Activated CD8-positive, alpha-beta memory T cell treated with anti-CD3 and anti-CD28 coated beads for 1 hour (primary cell): ENCODE data around the gene ZFP92.
A peak's percentile ranks its signal among the peaks of the same experiment; 100 is the strongest.
"Not testable (repeated sequence)": the region's sequence is repeated elsewhere in the genome, so short reads cannot be mapped to it uniquely, and the experiment has no call there.

Source experiments
- DNase-seq, 2 donors: peaks; one replicate each; pipeline ENCODE4 v3.0.0-alpha.2; 2020; ENCODE audit warnings: low read depth in 1 of 2; ENCODE audit errors: extremely low read depth in 1 of 2

Gene ZFP92

DNA sequence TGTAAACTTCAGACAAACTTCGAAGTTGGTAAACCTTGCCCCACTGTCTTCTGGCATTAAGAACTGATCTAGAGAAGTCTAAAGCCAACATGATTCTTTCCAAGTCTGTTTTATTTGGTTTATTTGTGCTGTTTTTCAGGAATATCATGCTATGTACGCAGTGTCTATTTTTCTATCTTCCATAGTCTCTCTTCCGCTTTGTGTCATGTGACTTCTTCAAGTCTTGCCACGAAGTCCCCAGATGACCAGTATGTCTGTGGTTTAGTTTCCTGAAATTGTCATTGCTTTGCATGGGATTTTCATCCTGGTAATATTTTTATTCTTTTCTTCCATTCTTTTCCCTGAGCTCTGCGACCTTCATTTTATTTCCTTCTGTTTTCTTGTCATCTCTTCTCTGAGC, 25.2 kb upstream of the ZFP92 start:
- DNase-seq, result no peak

DNA sequence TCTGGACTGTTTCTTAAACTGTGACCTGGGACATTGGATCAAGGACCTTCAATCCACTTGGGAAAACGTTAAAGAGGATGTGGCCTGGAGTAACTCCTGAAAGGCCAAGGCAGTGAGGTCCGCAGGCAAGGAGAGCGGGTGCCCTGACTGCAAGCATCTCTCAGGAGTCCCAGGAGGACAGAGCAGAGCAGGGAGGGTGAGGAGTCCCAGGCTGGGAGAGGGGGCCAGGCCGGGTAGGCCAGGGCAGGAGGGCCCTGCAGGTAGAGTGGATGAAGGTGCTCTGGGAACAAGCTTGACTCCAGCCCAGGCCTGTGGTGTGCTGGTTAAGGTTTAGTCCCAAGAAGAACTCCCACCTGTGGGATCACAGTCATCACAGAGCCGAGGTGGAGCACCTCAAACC, 23.9 kb upstream of the ZFP92 start:
- DNase-seq, result no peak

DNA sequence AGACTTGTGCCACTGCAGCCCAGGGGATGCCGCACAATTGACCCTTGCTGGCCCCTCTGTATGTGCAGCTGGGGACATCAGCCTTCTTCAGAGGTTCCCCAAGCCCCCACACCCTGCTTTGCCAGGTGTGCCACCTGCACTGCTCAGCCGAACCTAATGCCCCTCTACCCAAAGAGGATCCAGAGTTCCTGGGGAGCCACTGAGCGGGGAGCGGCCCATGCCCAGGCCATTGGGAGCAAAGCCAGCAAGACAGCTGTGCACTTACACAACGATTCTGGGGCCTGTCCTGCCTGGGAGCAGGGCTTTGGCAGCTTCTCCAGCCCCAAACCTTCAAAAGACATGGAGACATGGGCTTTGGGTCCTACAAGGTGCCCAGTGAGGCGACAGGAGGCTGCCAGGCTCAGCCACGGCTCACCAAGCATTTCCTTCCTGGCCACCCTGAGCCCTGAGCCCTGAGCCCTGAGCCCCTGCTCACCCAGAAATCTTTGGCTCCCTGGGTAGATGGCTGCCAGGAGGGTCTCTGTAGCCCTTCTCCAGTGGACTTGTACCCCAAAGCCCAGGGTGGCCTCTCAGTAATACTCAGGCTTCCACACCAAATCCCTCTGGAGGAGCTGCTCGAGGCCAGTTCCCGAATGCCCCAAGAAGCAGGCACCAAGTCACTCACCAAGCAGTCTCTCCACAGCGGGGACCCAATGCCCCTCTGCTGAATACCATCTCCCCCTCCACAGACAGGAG, 23.1 kb upstream of the ZFP92 start:
- DNase-seq, result no peak

DNA sequence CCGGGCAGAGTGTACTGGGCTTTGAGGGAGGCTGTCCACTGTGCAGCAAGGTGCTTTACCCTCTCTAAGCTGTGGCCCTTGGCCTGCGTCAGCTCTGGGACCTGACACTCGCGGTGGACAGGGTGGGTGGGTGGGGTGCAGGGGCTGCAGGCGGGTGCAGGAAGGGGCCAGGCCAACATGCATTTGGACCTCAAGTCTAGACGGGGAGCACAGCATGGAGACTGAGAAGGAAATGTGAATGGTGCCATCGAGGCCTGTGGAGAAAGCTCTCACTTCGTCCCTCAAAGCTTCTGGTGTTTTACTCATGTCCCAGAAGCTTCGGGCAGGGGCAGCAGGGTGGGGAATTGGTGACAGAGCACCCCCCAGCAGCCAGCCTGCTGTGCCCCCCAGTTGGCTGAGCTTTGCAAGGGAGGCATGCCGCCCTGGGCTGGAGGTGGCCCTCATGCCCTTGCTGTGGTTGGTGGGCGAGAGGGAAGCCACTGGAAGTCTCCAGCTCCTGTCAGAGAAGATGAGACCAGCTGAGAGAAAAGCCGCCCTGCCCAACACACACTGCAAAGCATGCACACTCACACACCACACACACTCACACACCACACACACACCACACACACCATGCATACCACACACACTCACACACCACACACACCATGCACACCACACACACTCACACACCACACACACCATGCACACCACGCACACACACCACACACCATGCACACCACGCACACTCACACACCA, 22.4 kb upstream of the ZFP92 start:
- no peak for DNase-seq

DNA sequence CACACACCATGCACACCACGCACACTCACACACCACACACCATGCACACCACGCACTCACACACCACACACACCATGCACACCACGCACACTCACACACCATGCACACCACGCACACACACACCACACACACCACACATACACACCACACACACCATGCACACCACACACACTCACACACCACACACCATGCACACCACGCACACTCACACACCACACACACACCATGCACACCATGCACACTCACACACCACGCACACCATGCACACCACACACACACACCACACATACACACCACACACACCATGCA, 21.9 kb upstream of the ZFP92 start:
- not testable (repeated sequence) for DNase-seq

DNA sequence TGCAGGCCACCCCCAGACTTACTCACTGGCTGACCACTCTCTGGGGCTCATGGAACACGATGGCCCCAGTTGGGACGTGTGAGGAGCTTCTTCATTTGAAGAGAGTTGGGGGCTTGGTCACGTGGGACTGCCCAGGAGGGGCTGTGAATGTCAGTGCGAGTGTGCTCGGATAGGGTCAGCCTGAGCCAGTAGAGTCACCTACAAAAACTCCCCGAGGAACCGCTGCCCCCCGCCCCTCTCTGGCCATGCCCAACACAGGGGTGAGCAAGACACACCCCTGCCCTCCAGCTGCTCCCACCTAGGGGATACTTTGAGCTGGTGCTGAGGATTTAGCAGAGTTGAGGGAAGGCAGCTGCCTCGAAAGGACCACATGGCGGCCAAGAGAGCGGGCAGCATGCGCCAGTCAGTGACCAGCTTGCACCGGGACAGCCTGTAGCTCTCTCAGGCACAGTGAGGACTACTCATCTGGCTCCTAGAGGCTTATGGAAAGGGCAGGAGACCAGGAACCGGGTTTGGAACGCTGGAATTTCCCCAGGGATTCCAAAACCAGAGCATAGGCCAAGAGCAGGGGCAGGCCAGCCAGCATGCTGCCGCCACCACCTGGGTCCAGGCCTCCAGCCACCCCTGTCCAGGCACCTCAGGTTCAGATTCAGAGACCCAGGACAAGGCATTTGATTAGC, 18.5 kb upstream of the ZFP92 start:
- DNase-seq, result no peak

DNA sequence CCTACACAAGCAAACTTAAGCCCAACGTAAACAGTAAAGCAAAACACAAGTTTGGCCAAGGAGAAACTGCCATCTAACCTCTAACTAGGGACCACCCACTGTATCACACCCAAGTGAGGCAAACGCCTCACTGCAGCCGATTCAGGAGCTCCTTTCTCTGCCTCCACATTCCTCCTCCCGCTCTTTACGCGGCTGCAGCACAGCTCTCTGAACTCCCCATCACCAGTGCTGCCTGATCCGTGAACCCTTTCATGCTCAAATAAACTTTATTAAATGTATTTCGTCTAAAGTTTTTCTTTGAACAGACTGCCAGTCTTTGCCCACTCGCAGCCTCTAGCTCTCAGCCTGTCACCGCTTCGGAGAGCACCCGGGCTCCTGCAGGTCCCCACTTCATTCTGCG, 16.7 kb upstream of the ZFP92 start:
- no peak for DNase-seq

DNA sequence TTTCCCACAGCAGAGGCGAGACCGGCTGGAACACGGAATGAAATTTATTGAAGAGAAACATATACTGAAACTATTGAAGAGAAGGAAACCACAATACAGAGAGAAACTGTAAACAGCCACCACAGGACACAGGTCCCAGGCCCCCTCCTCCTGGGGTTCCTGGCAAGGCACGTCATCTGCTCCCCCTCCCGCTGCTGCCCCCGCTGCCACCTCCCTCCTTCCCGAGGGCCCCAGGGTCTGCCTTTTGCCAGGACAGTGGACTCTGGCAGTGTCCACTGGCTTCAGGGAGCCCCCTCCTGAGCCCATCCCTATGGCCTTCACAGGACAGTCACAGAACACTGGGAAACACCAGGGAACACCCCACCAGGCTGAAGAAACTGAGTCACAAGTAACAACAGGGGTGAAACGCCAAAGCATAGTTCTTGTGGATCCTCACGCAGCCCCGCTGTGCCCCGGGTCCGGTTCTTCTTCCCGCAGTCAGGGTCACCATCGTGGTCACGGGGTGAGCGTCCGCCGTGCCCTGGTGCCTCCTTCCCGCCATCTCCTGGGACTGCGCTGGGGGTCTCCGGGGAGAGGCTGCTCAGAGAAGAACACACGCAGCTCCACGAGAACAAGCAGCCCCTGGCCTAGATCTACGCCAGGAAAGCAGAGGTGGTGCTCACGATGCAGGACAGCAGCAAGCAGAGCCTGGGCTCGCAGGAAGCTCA, 15.5 kb upstream of the ZFP92 start:
- no peak for DNase-seq

DNA sequence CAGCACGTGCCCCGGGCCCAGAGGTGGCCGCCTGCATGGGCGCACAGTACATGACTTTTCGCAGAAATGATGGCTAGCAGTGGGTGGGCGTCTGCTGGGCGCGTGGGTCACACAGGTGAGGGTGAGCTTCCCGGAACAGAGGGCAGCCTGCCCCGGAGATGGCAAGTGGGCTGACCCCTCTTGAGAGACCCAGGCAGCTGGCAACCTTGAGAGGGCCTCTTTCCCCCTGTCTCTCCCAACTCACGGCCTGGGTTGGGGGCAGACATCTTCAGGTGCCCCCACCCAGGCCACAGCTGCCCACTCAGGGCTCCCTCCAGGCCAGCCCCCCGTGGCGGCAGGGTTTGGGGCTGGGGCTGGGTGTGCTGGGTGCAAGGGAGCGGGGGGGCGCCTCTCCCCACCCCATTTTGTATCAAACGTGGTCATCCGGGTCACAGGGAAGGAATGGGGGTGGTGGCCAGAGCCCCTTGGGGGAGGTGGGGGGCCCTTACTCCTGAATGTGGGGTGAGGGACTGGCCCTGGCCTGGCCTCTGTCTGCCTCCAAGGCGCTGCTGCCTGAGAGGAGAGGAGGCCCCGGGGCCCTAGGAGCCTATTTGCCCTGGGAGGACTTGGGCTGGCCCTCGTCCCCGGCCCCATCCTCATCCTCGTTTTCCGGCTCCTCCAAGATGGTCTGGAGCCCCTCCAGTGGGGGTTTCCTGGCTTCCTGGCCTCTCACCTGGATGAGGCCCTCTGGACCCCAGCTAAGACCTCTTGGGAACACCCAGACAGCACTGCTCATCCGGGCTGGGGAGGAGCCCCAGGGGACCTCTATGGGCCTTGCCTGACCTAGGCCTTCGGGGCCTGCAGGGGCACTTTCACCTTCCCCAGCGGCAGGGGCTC, 14.7 kb upstream of the ZFP92 start:
- DNase-seq, result no peak

DNA sequence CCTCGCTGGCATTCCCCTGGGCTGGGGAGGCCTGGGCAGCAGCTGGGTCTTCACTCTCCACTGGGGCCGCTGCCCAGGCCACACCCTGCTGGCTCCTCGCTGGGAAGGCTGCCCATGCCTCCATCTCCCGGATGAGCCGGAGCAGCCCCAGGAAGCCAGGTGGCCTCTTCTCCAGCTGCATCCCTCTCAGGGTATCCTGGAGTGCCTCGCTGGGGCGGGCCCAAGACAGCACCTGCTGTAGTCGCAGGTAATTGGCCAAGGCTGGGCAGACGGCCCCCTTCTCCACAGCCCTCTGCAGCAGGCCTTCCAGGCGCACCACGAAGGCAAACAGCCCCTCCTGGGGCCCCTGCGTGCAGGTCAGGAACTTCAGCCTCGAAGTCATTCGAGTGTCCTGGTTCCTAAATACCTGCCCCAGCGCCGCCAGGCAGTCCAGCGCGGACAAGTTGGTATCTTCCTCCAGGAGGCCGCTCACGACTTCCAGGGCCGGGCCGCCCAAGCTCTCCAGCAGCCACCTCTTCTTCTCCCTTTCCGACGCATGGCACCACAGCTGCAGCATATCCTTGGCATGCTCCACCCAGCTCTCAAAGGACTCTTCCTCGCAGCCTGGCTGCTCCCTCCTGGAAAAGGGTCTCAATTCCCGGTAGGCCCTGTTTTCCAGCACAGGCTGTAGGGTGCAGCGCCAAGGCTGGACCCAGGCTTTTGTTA, 13.9 kb upstream of the ZFP92 start:
- DNase-seq, result no peak

DNA sequence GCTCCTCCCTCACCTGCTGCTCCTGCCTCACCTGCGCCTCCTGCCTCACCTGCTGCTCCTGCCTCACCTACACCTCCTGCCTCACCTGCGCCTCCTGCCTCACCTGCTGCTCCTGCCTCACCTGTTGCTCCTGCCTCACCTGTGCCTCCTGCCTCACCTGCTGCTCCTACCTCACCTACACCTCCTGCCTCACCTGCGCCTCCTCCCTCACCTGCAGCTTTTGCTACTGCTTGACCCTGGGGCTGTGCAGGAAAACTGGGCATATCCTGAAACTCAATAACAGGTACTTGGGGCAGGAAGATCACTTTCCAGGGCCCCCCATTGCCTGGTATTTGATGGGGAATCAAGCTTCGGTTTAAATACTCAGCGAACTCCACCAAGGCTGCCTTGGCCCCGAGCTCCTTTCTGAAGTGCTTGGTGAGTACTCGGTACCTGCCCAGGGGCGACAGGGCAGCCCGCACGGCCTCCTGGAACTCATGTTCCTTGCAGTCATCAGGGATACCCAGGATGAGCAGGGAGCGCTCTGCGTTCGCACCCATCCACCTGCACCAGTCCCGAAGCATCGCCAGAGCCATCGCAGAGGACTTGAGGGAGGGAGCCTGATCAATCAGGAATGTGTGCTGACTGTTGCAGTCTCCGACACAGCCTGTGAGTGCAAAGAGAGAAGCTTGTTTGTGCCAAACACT, 12.9 kb upstream of the ZFP92 start:
- no peak for DNase-seq

DNA sequence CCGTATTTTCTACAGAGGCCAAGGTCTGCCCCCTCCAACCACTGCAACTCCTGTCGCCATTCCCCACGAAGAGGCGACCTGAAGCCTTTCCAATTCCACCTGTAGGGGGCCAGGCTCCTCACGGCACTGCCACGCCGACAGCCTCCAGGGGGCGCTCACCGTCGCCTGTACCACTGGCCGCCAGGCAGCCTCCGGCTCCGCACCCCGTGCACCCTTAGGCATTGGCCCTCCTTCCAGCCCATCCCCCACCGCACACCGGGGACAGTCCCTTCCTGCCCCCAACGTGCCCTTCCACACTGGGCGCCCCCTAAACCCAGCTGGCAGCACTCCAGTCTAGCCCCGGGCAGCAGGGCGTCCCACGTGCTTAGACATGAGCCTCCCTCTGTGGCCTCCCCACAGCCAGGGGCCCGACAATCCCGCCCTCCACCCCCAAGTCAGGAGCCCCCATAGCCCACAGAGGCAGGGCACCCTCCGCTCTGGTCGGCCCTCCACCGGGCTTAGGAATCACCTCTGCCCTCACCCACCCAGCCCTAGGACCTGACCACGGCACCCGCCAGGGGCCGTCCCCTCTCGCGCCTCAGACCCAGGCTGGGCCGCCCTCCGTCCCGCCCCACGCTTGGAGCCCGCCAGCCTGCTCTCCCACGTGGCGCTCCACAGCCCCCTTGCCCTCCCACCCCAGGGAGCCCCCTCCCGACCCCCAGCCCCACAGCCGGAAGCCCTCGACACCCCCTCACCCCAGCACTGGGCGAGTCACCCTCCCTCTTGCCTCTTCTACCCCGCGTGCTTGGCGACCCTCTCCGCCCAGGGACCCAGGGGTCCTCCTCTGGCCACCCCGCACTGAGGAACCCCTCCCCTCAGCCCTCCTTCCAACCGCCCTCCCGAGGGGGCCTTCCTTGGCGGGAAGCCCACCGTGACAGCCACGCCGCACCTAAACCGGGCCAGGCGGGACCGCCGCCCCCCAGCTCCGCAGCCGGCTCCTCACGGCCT, 10.8 kb upstream of the ZFP92 start:
- DNase-seq, result peak; percentile 17 to 24

DNA sequence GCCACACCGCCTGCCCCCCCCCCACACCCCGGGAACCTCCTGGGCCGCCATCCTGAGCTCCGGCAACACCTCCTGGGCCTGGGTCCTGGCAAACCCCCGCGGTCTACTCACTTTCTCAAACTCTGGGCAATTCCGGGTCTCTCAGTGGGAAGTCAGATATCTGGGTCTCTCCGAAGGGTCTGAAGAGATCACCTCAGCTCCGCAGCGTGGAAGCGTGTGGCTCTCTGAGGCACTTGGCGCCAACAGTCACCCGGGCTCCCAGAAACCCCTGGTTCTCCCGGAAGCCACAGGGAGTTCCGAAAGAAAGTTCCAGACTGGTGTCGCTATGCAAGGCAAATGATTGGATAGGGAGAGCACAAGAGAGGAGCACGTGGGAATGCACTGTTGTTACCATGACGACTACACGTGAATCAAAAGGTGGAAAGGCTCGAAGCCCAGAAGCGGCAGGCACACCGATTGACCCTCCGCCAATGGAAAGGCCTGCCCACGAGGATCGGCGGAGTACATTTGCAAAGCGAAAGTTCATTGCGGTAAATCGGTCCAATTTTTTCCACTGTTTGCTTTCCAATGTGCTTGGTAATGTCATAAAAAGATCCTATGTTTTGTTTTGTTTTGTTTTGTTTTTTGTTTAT, 10.0 kb upstream of the ZFP92 start, which contains the start of gene PNMA6E:
Gene PNMA6E, minus strand, starts transcription at position 218 of the 632 bp plus-strand sequence. CDS start 2,501 bp downstream, outside the sequence.
- no peak for DNase-seq

DNA sequence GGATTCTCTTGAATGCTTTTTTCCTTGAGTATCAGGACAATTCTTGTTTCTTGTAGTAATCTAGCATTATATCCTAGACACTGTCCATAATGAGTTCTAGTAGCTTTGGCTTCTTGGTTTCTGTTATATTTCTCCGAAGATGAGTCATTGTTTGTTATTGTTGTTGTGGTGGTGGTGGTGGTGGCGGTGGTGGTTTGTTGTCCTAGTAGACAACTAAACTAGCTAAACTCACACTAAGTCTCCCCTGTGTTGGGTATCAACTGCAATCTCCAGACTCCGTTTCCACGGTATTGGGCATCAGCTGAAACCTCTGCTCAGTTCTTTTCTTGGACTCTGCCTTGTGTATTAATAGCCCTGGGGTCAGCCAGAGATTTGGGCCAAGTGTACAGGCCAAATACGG, 6.9 kb upstream of the ZFP92 start:
- DNase-seq, result not testable (repeated sequence)

DNA sequence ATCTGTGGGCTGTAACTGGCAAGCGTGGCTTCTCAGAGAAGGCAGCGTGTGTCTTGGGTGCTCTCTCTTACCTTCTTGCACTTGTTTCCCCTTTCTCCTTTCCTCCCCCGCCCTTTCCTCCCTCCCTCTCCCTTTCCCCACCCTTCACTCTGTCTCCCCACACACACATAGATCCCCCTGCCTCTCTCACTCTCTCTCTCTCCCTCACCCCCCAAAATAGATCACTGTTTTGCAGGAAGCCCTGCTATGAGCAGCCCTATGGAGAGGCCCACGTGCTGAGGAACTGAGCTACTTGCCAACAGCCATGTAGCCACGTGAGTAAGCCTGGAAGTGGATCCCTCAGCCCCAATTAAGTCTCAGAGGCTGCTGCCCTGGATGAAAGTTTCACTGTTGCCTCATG, 5.8 kb upstream of the ZFP92 start:
- no peak for DNase-seq

DNA sequence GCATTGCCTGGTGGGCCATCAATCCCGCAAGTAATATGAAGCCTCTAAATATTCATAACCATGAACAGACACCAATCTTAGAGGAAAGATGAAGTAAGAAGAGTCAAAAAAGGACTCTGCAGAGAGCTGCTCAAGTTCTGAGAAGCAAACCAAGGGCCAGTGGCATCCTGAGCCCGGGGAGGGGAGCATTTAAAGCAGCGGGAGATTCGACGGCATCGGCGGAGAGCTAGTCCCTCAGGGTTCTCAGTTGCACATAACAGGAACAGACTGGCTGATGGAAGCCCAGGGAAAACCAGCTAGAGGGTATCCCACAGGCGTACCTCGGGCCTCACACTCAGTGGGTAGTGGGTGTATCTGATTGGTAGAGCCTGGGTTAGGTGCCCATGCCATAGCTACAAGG, 5.3 kb upstream of the ZFP92 start:
- DNase-seq, result no peak

DNA sequence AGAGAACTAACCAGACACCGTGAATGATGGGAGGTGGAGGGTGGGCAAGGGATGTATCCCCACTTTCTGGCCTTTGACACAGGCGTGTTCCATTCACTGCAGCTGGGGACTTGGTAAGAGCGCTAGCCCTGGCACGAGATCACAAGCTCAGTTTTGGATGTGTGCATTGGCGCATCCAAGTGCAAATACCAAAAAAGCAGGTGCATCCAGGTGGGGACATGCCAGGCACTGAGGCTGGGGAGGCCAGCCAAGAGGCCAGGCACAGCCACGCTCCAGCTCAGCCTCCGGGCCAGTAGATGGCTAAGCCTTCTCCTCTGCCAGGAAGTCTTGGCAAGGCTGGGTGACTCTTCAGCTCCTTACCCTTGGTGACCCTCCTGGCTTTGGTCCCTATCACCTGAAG, 4.4 kb upstream of the ZFP92 start:
- DNase-seq, result no peak

DNA sequence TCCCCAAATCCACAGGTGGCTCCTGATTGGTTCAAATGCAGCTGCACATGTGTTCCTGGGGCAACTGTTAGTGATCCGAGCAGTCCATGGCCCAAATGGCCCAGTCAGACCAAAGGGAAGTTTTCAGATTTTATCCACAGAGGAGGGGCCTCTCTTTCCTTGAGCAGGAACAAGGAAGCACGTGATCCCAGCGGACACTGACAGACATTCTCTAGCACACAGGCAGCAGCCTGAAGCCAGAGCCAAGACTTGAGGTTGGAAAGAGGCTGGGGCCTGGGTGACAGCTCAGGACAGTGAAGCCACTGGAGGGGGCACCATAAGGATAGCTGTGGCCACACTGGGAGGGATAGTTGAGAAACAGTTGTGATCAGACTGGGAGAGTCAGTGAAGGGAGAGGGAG, 3.5 kb upstream of the ZFP92 start:
- DNase-seq, result no peak
